Measurements from ENCODE around the gene ZBTB20. TPM values are rescaled to one million over a fixed set of nuclear protein-coding genes. Genes with fewer than 3 reads are reported as not detected.

ZBTB20 gene
- total and polyA plus RNA-seq, 10 of the 15 experiments (the other 5 are each of a cell fraction or from before 2014, with no cell fraction given): 0.20 to 5.5 (median 2.2) TPM

DNA sequence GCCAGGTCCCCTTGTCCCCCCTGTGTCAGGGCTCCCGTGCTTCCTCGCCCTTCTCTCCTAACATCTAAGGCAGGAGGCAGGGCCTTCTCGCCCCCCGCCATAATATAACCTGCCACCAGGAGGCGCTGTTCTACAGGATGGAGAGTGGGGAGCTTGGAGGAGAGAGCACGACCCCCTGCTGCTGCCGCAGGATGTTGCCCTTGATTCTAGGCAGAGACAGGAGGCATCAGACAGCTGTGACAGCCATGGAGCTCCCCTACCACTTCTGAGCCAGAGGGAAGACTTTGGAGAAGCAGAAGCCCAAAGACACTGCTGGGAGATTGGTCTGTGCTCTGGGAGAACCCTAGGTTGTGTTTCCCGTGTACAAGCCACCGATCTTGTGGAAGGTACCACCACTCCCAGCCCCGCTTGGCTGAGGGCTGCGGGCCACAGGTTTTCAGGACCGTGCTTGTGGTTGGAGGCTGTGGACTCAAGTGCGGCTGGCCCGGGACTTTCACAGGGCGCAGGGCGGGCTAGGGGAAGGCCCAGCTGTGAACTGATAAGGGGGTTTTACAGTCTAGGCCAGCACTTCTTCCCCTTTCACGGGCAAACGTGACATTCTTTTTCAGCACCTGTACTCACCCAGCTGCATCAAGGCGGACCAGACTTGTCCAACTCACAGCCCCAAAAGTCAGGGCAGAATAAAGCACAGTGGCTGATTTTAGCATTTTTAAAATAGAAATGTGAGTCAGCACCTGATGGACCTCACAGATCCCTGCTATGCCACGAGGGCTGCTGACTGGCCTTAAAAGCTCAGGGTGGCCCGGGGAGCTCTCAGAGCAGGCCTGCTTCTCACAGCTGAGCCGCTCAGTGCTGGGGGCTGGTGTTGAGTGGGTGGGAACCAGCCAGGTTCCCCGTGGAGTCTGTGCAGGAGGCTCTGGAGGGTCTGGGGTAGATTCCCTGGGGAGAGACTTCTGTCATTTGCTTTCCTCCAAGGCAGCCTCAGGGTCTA lies 855.9 kb downstream of the ZBTB20 start (continued):
- no peak for TF ChIP-seq ESRRA (IDR thresholded peaks at IDR 0.05; ENCODE audit: low read length)
- peak; percentile 28; the same call in 1 of the 2 replicates for TF ChIP-seq JUNB (IDR thresholded peaks at IDR 0.05)
- peak; percentile 94 for TF ChIP-seq BACH1 (IDR thresholded peaks at IDR 0.05; ENCODE audit: borderline replicate concordance)
- peak; percentile 51; the same call in 1 of the 2 replicates for TF ChIP-seq GABPA (IDR thresholded peaks at IDR 0.05; ENCODE audit: low read depth)
- peak; percentile 95 for TF ChIP-seq DPF2 (IDR thresholded peaks at IDR 0.05)
- TF ChIP-seq RUNX3 (IDR thresholded peaks at IDR 0.05; ENCODE audit: low read length): peak; percentile 96
- no peak for TF ChIP-seq MTA3 (IDR thresholded peaks at IDR 0.05; ENCODE audit: borderline replicate concordance, low read length)
- peak; percentile 98 for TF ChIP-seq BHLHE40 (IDR thresholded peaks at IDR 0.05; ENCODE audit: borderline replicate concordance in 1 of 2, low read depth in 2 of 2, low read length in 1 of 2)
- TF ChIP-seq, protein P1, sequence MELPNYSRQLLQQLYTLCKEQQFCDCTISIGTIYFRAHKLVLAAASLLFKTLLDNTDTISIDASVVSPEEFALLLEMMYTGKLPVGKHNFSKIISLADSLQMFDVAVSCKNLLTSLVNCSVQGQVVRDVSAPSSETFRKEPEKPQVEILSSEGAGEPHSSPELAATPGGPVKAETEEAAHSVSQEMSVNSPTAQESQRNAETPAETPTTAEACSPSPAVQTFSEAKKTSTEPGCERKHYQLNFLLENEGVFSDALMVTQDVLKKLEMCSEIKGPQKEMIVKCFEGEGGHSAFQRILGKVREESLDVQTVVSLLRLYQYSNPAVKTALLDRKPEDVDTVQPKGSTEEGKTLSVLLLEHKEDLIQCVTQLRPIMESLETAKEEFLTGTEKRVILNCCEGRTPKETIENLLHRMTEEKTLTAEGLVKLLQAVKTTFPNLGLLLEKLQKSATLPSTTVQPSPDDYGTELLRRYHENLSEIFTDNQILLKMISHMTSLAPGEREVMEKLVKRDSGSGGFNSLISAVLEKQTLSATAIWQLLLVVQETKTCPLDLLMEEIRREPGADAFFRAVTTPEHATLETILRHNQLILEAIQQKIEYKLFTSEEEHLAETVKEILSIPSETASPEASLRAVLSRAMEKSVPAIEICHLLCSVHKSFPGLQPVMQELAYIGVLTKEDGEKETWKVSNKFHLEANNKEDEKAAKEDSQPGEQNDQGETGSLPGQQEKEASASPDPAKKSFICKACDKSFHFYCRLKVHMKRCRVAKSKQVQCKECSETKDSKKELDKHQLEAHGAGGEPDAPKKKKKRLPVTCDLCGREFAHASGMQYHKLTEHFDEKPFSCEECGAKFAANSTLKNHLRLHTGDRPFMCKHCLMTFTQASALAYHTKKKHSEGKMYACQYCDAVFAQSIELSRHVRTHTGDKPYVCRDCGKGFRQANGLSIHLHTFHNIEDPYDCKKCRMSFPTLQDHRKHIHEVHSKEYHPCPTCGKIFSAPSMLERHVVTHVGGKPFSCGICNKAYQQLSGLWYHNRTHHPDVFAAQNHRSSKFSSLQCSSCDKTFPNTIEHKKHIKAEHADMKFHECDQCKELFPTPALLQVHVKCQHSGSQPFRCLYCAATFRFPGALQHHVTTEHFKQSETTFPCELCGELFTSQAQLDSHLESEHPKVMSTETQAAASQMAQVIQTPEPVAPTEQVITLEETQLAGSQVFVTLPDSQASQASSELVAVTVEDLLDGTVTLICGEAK (IDR thresholded peaks at IDR 0.05; ENCODE audit: borderline replicate concordance): no peak
- TF ChIP-seq, protein P2, sequence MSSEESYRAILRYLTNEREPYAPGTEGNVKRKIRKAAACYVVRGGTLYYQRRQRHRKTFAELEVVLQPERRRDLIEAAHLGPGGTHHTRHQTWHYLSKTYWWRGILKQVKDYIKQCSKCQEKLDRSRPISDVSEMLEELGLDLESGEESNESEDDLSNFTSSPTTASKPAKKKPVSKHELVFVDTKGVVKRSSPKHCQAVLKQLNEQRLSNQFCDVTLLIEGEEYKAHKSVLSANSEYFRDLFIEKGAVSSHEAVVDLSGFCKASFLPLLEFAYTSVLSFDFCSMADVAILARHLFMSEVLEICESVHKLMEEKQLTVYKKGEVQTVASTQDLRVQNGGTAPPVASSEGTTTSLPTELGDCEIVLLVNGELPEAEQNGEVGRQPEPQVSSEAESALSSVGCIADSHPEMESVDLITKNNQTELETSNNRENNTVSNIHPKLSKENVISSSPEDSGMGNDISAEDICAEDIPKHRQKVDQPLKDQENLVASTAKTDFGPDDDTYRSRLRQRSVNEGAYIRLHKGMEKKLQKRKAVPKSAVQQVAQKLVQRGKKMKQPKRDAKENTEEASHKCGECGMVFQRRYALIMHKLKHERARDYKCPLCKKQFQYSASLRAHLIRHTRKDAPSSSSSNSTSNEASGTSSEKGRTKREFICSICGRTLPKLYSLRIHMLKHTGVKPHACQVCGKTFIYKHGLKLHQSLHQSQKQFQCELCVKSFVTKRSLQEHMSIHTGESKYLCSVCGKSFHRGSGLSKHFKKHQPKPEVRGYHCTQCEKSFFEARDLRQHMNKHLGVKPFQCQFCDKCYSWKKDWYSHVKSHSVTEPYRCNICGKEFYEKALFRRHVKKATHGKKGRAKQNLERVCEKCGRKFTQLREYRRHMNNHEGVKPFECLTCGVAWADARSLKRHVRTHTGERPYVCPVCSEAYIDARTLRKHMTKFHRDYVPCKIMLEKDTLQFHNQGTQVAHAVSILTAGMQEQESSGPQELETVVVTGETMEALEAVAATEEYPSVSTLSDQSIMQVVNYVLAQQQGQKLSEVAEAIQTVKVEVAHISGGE (CRISPR knock-in tag; IDR thresholded peaks at IDR 0.05): peak; percentile 33; the same call in 1 of the 2 replicates
- peak; percentile 97 for TF ChIP-seq GATAD2B (conservative IDR thresholded peaks at IDR 0.05; ENCODE audit: low read depth)
- TF ChIP-seq PRDM15 (CRISPR knock-in tag; IDR thresholded peaks at IDR 0.05): no peak
- 0 out of 2 replicates have a peak, but pooled peaks have one; percentile 8 for TF ChIP-seq ZNF384 (IDR thresholded peaks at IDR 0.05; ENCODE audit: borderline replicate concordance, low read depth, low read length)
- peak; percentile 83 for TF ChIP-seq SKIL (IDR thresholded peaks at IDR 0.05; ENCODE audit: low read depth, poor library complexity, severe bottlenecking)
